NCI-H524 (cell line): ENCODE measurements around the gene LRSAM1.

ENCODE experiments used
- DNase-seq, 2 experiments: peaks; one replicate each; lab custom pipeline; 2025; lab: John Stamatoyannopoulos, UW

LRSAM1 gene

DNA sequence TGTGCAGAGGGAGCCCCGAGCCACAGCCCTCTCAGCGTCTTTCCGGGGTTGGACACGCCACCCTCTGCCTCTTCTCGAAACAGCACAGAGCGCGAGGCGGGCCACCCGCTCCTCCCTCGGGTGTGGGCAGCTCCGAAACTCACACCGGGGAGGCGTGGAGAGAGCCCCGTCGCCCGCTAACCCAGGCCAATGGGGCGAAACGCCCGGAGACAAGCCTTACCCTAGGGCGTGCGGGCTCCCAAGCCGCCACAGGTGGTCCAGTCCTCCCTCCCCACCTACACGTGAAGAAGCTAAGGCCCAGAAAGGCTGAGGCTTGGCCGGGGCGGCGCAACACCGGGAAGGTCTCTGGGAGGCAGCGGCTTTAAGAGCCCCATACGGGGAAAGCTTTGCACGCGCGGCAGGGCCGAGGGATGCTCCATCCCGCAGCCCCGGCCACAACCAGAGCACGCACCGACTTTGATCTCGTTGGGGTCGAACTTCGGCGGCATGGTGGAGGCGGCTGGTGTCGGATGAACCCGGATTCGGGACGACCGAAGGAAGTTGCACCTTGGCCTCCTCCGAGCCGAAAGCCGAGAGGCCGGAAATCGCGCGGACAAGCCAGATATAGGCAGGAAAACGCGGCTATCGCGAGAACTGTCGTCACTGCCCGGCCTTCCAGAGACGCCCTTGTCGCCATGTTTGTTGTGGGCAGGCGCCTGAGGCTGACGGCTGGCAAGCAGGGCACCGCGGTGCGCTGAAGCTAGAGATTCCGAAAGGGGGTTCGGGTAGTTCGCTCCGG, at the start of gene LRSAM1, which contains the start of gene RPL12:
LRSAM1 (plus strand) TSS at position 681 of the 778 bp plus-strand sequence. CDS start 3,018 bp downstream, outside the sequence.
RPL12 (minus strand) TSS at position 577 of the 778 bp plus-strand sequence; CDS start at position 488, 89 bp downstream.
- DNase-seq, result peak; percentile 96 to 97

DNA sequence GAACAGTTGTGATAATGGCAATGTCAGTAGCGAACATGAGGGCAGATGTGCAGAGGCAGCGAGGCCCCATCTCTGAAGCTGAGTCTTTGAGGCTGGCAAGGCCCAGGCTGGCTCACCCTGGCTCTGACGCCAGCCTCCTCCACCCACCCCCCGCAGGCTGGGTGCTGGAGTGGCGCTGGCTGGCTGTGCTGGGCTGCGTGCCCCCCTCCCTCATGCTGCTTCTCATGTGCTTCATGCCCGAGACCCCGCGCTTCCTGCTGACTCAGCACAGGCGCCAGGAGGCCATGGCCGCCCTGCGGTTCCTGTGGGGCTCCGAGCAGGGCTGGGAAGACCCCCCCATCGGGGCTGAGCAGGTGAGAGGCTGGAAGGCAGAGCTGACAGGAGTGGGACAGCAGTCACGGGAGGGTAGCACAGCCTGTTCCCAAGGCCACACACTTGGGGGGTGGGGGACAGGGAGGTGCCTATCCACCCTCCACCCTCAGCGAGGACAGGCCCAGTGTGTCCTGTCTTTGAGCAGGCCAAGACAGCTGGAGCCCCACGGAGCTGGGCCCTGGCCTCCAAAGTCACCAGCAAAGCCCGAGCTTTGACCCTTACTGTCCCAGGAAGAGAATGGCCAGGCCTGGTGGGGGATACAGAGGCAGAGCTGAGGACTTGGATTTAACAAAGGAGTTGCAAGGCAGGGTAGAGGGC, 48.8 kb upstream of the LRSAM1 start:
- DNase-seq, result no peak

DNA sequence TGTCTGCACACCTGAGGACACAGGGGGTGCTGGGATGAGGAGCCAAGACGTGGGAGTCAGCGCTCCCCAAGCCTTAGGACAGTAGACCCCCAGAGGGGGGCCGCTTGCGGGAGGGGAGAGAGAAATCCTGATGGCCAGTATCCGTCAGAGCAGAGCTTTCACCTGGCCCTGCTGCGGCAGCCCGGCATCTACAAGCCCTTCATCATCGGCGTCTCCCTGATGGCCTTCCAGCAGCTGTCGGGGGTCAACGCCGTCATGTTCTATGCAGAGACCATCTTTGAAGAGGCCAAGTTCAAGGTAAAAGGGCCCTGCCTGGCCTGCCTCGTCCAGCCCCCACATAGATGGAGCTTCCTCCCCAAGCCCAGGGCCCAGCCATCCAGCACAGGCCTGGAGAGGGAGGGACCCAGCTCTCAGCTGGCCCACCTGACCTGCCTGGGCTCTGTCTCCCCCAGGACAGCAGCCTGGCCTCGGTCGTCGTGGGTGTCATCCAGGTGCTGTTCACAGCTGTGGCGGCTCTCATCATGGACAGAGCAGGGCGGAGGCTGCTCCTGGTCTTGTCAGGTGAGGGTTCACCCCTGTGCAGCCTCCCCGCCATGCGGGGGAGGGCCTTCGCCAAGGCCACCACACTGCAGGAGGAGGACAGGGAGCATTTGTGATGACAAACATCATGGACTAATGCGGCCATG, 47.7 kb upstream of the LRSAM1 start:
- no peak for DNase-seq

DNA sequence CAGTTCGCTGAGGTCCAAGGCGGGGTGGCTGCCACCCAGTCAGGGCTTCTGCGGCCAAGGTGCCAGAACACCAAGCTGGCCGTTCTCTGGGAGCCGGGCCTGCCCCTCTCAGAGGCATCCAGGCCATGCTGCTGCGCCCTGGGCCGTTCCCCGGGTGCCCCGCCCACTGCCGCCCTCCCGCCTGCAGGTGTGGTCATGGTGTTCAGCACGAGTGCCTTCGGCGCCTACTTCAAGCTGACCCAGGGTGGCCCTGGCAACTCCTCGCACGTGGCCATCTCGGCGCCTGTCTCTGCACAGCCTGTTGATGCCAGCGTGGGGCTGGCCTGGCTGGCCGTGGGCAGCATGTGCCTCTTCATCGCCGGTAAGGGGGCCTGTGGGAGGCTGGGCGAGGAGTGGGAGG, 46.7 kb upstream of the LRSAM1 start:
- no peak for DNase-seq

DNA sequence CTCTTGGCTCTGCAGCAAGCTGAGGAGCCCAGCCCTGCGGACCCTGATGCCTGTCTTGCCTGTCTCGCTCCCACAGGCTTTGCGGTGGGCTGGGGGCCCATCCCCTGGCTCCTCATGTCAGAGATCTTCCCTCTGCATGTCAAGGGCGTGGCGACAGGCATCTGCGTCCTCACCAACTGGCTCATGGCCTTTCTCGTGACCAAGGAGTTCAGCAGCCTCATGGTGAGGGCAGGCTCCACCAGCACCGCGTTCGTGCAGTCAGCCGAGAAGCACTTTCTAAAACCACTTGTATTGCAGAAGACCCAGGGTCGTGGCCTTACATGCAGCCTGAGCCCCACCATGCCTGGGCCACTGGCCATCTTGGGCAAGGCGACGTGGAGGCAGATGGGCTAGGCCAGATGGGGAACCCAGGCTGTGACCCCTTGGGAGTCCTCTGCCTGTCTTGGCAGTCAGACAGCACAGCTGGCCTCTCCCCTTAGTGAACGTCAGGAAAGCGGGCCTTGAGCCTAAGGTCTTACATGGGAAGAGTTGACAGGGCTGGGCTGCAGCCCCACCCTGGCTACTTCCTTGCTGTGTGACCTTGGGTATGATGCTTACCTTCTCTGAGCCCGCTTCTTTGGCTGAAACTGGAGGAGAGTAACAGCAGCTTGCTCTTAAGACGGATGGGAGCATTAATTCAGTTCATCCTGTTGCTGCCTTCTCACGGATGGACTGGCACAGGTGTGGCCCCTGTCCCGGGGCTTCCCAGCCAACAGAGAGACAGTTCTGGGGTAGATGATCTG, 45.8 kb upstream of the LRSAM1 start:
- peak; percentile 89 to 93 for DNase-seq

DNA sequence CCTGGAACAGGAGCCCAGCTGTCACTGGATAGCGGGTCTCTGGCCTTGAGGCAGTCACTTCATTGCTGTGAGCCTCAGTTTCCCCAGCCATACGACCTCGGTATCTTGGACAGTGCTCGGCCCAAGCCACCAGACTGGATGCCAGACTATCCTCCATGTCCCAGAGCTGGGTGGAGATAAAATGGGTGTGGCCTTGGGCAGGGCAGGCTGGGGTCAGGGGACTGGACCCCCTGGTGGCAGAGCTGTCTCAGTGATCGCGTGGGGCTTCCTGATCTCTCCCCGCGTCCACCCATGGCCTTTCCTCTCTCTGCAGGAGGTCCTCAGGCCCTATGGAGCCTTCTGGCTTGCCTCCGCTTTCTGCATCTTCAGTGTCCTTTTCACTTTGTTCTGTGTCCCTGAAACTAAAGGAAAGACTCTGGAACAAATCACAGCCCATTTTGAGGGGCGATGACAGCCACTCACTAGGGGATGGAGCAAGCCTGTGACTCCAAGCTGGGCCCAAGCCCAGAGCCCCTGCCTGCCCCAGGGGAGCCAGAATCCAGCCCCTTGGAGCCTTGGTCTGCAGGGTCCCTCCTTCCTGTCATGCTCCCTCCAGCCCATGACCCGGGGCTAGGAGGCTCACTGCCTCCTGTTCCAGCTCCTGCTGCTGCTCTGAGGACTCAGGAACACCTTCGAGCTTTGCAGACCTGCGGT, 44.4 kb upstream of the LRSAM1 start:
- DNase-seq, result no peak

DNA sequence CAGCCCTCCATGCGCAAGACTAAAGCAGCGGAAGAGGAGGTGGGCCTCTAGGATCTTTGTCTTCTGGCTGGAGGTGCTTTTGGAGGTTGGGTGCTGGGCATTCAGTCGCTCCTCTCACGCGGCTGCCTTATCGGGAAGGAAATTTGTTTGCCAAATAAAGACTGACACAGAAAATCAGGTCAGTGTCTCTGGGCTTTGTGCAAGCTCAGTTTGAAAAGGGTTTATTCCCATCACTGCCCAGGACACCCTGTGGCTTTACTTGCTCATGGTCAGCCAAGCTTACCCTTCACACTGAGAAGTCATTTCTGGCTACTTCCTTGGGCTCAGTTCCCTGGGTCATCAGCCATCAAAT, 43.8 kb upstream of the LRSAM1 start:
- no peak for DNase-seq

DNA sequence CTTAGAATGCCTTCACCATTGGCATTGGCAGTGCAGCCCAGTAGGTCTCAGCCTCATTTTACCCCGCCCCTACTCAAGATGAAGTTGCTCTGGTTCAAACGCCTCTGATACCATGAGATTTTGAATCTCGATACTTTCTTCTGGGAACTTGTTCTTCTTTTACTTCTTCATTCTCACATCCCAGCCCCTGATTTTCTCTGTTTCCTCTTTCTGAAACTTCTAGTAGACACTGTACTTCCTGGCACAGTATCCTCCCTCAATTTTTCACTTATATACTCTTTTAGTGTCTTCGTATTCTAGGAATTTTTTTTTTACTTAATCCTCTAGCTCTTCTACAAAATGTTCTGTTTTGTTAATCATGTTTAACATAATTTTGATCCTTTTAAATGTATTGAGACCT, 40.2 kb upstream of the LRSAM1 start:
- no peak for DNase-seq

DNA sequence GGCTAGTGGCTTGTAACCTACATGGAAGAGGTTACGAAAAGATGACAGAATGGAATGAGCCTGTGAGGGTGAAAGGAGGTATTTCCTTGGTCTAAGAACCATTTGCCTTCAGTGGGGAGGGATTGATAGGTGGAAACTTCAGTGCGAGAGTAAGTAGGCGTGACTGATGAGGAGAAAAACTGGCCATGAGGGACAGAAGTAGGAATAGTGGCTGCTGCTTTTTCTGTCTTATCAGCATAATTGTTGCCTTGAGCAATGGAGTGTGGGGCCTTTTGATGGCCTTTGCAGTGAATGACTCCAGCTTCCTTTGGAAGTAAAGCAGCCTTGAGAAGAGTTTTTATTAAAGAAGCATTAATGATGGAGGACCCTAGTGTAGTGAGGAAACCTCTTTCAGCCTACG, 36.2 kb upstream of the LRSAM1 start:
- DNase-seq, result no peak

DNA sequence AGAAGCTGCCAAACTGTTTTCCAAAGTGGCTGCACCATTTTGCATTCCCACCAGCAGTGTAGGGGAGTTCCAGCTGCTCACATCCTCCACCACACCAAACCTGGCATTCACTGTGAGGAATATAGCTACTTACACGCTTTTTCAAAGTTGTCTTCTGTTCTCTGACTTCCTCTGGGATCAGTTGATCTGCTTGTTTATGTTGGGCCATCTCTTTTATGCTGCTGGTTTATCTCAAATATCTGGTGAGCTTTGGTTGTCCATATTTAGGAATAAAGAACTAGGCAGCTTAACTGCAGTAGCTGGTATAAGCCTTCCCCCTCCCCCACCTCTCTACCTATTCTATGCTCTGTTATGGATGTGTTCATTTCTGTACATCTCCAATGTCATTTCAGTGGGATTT, 35.7 kb upstream of the LRSAM1 start:
- no peak for DNase-seq

DNA sequence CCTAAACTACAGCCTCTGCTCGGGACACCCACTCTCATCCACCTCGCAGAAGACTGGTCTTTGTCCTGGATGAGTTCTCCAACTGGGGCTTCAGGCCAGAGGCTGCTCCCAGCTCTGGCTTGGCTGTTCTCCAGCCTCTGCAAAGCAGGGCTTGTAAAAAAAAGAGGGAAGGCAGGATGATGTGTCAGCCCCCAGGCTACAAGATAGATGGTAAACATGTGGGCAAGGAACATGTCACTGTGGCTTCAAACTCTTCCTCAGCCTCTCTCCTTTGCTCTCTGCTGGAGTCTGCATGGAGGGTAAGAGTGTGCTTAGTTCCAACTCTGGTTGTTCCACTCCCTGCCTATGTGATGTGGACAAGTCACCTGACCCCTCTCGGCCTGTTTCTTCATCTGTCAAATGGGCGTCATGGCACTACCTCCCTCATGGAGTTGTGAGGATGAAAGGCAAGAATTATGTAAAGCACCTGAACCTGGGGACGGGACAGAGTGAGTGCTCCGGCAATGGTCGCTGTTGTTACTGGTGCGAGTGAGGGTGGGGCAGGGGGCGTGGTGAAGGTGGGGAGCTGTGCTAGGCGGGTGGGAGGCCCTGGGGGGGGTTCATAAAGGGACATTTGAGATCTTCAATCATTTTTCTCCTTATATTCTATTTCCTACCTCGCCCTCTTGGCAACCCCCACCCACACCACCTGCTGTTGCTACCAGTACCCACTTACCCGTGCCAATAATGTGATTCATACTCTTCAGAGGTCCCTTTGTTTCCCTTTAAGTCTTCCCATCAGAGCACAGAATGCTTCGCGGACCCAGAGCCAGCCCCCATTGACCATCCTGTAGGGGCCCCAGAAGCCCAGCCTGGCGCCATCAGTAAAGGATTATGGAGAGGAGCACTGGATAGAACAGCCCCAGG, 33.9 kb upstream of the LRSAM1 start:
- DNase-seq, result no peak

DNA sequence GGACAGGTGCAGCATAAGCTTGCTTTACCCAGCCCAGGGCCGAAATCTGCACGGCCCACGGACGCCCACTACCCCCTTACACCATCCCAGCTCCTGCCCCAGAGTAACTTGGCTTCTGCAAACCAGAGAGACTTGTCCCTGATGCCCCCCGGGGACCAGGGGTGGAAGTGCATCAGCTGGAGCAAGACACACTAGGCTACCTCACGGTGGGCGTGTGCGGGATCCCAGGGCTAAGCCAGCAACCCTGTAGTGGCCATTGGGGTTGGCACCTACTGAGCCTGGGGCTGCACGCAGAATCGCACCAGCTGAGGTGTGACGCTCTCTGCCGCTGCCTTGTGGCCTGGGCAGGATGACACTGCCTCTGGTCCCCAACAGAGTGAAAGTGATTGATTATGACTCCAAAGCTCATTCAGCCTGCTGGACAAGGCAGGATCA, 33.3 kb upstream of the LRSAM1 start:
- peak; percentile 40 to 67 for DNase-seq

DNA sequence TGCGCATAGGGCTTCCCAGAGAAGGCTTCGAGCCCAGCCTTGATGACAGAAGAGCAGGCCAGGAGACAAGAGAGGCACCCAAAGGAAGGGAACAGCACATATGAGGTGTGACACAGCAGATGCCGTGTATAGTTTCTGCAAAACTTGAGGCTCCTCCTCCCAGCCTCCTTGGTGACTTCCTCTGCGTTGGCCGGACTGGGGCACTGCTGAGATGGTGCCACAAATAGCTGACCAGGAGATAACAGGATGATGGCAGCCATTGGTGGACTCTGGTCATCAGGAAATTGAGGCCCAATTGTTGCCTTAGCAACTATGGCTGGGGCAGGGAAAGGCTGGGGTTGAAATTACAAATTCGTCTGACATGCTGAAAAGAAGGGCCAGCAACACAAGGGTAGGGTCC, 32.0 kb upstream of the LRSAM1 start:
- no peak for DNase-seq

DNA sequence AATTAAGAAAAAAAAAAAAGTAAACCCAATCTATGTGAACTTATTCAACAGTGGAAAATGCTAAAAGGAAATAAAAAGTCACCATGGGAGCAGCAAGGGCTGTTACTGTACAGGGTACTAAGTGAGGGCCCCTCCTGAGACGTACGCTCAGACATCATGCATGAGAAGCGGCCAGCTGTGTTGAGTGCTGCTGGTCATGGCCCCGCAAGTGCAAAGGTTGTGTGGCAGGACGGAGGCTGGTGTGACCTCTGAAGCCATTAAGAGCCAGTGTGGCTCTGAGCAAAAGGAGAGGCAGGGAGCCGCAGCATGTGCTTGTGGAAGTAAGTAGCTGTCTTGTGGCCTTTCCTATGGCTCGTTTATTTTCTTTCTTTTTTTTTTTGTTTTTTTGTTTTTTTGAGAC, 30.3 kb upstream of the LRSAM1 start:
- no peak for DNase-seq

DNA sequence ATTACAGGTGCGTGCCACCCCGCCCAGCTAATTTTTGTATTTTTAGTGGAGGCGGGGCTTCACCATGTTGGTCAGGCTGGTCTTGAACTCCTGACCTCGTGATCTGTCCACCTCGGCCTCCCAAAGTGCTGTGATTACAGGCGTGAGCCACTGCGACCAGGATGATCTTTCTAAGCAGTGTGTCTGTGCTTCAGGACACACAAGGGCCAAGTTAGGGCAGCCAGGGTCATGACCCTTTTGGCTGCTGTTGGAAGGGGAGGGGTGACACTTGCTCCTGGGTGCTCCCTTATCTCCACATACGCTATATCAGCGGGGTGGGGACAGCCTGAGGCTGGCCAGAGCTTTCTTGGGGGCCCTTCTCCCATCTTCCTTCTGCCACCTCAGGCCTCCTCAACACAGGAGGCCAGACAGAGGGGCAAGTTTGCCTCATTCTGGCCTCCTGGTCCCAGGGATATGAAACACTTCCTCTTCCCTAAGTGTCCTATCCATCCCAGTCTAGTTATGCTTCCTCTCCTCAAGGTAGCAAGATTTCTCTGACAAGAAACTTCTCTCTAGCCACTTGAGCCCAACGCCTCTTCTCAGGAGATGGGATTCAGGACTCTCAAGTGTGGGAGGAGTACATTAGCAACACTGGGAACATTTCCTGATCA, 29.1 kb upstream of the LRSAM1 start:
- no peak for DNase-seq

DNA sequence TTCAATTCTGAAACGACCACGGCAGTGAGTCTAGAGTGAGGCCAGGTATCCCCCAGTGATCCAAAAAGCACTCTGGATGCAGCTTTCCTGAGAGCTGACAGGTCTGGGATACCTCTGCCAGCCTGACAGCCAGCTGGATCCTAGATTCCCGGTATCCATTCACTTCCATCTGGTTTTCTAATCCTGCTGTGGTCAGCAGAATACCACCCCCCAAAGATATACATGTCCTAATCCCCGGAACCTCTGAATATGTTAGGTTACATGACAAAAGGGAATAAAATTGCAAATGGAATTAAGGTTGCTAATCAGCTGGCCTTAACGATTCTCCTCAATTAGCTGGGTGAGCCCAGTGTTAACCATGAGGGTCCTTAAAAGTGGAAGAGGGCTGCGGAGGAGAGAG, 28.5 kb upstream of the LRSAM1 start:
- peak in 1 of 2 experiments; percentile 25 for DNase-seq

DNA sequence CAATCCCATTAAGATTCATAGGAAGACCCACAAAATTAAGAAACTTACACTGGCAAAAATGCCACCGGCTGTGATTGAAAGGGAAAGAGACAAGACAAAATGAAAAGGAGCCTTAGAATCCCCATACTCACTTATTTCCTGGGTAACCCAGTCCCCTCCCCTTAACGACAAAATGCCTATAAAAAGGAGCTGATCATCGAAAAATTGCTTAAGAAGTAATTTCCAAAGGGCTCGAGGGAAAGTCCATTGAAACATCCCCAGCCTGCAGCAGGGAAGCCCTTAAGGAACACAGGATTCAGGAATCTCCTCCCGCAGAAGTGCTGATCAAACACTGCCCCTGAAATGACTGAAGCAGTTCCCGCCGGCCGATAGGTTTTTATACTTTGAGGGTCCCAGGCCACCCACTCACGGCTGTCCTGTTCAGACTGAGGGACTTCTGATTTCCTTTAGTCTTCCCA, 27.8 kb upstream of the LRSAM1 start:
- no peak for DNase-seq

DNA sequence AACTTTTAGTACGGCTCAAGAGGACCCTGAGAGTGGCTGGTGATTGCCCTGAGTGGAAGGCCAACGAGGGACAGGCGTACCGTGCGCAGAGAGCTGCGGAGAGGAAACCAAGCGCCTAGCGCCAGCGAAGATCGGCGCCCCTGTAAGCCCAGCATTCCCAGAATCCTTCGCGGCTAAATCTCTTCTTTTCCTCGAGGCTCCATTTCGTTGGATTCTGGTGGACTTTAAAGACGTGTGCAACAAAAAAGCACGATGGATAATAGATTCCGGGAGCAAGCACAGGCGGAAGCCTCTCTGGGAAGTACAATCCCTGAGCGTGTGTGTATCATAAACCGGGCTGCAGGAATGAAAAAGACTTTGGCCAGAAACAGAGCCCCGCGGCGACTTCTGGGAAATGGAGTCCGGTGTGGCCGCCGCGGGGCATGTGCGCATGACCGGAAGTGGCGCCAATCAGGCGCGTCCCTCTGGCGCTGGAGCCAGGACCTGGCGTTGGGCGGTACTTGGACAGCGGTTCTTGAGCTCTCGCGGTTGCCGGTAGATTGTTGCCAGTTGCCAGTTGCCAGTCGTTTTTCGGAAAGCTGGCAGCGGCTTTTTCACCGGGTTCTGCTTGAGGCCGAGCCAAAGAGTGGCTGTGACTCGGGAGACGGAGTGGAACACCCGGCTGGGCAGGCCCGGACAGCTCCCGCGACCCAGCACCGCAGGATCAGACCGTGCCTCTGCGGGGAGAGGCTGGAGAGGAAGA, 27.2 kb upstream of the LRSAM1 start, which contains the start of gene ZNF79:
ZNF79 (plus strand) TSS at position 449 of the 742 bp plus-strand sequence. CDS start 406 bp downstream, outside the sequence.
- DNase-seq, result peak; percentile 87 to 90

DNA sequence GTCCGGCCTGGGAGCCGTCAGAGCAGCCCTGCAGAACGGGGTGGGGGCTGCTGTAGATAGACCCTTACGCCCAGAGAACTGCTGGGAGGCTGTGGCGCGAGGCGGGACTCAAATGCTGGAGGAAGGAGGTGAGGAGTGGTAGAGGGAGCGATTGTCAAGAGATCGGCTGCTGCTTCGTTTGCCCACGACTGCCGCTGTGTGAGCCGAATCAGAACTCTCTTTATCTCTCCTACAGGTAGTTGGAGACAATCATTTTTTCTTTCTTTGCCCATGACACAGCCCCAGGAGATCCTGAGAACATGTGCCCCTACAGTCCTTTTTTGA, 26.7 kb upstream of the LRSAM1 start:
- DNase-seq, result no peak
